Suppressor macrophage treated with lipopolysaccharide for 1 hour (primary cell): Measurements from ENCODE around the gene EXD3.
A peak's percentile ranks its signal among the peaks of the same experiment; 100 is the strongest.
"Not testable (repeated sequence)": the region's sequence is repeated elsewhere in the genome, so short reads cannot be mapped to it uniquely, and the experiment has no call there.

ENCODE experiments used
- DNase-seq, 3 donors: peaks; one replicate each; pipeline ENCODE4 v3.0.0-alpha.2; 2020 to 2022

The EXD3 gene, protein sequence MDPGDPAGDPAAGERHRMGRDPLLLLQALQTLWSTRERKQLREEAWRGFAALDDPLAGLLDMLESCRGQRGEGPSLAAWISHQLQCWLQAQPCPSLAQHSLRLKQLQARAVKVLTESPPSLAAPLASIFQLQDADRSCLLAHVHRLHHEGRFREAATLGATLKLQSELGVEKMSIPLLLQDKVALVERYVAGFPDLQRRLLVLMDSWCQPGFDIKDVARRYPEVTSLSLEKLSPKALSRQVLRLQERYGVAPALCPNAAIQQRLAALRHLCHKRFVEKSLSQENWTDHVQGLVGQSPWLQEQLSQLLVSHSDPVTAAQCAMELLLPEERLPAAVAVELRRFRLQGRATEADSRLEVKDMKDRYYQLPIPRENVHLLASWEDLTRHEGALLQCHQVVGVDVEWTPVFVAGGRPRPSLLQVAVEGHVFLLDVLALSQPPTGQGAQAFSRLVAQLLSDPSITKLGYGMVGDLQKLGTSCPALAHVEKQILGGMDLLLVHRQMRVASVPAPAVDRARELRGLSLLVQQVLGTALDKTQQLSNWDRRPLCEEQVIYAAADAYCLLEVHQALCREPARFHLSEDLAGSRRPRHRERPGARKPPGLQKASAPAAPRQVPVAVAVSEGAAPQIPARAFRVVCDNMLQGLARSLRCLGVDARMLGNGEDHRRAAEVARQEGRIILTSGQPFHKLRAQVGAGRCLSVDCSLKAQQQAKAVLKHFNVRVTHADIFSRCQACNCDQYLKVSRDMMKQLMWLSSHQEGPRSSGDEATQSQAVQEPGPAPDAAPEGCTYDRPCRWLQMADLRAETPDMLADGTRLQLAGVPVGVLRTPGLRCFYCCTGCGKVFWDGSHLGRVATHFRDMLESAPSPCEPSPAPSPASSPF

DNA sequence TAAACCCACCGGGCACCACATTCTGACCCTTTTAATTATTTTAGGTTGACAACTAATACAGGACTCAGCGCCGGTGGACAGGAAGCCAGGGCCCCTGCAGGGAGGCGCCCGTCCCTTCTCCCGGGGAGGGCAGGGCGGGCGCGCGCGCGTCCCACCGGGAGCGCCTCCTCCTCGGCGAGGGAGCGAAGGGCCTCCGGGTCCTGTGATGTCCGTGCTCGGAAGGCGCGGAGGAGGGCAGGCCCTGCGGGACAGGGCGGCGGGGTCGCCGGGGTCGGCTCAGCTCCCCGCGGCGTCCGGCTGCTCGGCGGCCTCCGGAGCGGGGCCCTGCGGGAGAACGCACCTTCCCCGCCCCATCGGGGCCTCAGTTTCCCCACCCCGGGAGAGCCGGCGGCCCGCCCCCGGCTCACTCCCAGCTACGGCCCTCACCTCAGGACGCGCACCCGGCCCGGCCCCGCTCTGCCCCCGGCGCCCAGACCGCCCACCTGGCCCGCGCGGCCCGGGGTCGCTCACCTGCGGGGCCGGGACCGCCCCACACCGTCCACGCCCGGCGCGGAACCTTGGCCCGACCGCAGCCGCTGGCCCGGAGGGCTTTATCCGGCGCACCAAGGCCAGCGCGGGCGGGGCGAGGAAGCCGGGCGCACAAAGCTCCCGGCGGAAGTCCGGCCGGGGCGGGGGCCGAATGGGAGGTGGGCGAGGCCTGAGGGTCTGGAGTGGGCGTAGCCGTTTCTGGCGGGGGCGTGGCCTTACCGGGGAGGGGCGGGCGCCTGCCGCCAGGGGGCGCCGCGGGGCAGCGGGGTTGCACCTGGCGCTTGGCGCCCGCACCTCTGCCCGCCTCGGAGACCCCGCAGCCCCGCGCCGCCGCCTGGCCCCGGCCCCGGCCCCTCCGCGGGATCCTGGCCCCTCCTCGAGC is at the start of gene EXD3, which contains the start of gene NOXA1:
TSS of gene EXD3 (minus strand) at position 559 of the 910 bp plus-strand sequence. CDS start 27,805 bp downstream, outside the sequence.
TSS of gene NOXA1 (plus strand) at position 790 of the 910 bp plus-strand sequence. CDS start 137 bp downstream, outside the sequence.
- DNase-seq = peak; percentile 96 to 100 (median 99)

DNA sequence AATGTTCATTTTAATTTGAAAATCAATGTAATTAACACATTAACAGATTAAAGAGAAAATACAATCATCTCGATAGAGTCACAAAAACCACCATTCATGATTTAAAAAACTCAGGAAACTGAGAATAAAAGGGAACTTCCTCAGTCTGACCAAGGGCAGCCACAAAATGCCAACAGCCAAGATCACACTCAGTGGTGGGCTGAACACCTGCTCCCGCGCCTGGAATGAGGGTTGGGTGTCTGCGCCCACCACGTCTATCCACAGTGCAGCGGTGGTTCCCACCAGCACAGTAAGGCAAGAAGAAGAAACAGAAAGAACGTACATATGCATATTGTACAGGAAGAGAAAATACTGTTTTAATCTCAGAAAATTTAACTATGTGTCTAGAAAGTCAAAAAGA is 47.8 kb upstream of the EXD3 start:
- no peak for DNase-seq

DNA sequence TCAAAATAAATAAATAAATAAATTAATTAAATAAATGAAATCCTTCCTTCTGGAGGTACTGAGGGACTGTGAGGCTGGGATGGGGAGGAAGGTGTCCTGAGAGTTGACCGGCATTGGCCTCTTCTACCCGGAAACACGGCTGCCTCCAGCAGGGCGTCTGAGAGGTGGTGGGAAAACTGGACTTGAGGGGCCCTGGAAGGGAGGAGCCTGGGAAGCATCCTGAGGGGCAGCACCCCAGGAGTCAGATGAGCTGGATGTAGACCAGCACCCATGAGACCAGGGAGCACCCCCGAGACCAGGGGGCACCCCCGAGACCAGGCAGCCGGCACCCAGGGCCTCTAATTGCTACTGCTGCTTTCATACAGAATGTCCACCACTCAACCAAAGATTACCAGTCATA is 44.9 kb upstream of the EXD3 start:
- DNase-seq = no peak

DNA sequence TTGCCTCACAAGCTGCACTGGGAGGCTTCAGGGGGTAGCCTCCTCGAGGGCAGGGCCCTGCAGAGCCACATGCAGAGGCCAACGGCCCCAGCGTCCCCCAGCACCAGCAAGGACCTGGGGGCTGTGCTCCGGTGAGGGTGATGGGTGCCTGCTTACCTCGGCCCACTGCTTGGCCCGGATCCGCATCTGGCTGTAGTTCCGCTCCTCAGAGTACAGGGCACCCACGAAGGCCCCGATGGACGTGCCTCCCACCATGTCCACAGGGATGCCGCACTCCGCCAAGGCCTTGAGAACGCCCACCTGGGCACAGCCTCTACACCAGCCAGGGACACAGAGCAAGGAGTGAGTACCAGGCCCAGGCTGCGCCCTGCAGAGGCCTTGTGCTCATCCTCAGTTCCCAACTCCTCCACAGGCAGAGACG is 44.2 kb upstream of the EXD3 start:
- no peak for DNase-seq

DNA sequence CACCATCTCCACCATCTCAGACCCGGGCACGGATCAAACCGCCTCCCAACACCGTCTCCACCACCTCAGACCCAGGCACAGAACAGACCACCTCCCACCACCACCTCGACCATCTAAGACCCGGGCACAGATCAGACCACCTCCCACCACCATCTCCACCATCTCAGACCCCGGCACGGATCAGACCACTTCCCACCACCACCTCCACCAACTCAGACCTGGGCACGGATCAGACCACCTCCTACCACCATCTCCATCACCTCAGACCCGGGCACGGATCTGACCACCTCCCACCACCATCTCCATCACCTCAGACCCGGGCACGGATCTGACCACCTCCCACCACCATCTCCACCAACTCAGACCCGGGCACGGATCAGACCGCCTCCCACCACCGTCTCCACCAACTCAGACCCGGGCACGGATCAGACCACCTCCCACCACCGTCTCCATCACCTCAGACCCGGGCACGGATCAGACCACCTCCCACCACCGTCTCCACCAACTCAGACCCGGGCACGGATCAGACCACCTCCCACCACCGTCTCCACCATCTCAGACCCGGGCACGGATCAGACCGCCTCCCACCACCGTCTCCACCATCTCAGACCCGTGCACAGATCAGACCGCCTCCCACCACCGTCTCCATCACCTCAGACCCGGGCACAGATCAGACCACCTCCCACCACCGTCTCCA is 43.6 kb upstream of the EXD3 start:
- not testable (repeated sequence) for DNase-seq

DNA sequence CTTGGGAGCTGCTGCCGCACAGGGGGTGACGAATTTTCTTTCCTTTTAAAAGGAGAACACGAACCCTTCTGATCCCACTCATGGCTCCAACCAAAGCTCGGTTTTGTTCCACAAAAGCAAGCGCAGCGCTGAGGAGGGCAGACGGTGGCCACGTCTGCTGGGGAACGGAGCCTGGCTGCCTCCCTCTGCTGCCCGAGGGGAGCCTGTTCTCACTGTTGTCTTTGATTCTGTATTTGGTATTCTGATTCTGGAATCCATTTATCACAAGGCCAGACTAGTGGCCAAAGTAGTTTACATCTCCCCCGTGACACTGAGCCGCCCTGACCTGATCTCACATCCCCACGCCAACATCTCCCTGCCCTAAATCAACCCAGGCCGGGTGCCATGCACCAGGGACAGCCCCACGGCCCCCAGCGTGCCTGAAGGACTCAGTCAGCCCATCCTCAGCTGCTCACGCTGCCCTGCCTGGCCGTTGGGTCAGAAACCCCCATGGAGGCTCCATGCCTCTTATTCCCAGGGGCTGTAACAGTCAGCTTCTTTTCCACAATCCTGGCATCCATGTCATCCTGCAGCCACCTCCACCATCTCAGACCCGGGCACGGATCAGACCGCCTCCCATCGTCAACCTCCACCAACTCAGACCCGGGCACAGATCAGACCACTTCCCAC is 42.9 kb upstream of the EXD3 start:
- no peak for DNase-seq

DNA sequence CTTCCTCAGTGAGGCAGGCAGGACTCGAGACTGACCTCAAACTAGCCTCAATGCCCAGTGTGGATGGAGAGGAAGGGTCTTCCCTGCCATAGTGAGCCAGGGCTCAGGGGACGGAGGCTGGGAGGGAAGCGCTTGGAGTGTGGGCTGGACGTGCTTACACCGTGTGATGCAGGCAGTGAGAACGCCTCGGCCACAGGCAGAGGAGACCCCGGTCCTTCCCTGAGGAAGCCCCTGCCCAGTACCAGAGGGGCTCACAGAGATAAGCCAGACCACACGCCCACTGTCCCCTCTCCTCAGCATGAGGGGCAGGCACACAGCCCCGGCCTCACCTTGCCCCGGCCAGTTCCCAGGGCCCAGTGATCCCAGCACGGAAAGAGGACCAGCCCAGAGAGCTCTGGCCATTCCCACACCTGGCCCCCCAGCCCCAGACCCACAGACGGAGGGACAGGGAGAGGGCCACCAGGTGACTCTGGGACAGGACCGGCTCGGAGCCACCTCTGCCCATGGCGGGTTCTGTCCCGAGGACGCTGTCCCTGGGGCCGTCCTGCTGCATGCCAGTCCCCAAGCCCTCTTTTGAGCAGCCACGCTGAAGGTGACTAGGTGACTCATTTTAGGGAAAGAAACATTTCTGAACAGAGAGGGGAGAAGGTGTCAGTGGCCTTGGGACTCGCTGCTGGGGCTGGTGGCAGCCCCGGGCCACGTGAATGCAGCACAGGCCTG is 42.2 kb upstream of the EXD3 start:
- no peak for DNase-seq

DNA sequence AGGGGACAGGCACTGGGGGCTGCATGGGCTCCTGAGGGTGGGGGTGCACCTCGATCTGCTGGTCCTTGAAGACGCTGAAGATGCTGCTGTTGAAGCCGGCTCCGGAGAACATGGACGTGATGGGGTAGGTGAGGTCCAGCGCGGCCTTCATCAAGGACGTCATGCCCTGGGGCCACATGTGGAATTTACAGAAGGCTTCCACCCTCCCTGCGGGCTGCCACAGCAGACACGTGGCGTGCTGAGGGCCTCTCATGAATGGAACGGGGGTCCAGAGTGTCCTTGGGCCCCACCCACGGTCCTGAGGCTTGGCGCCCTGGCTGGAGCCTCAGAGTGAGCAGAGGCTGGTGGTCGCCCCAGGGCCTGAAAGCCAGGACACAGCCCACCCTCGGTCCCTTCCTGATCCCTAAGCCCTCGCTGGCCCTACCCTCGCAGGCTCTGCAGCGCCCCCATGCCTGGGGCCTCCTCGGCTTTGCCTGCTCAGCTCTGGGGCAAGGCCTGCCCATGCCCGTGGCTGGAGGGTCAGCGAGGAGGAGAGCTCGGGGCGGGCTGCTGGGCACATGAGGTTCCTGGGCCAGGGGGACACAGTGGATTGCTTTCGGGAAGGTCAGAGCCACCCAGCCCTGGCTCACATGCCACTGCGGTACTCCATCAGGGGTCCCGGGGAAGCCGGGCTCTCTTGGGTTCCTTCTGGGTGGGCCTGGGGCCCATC is 41.5 kb upstream of the EXD3 start:
- no peak for DNase-seq

DNA sequence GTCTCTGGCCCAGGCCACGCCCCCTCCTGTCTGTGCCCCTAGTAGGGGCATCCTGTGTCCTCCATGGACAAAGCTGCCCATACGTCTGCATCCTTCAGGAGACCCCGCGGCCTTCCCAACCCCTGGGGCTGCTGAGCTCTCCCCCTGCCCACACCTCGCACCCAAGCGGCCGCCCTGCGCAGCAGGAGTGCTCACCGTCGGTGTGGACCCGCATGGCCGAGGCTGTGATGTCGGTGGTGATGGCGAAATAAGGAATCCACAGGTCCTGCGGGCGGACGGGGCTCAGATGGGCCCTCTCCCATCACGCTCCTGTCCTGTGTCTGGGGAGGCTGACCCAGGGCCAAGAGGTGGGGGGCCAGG is 40.9 kb upstream of the EXD3 start:
- DNase-seq = no peak

DNA sequence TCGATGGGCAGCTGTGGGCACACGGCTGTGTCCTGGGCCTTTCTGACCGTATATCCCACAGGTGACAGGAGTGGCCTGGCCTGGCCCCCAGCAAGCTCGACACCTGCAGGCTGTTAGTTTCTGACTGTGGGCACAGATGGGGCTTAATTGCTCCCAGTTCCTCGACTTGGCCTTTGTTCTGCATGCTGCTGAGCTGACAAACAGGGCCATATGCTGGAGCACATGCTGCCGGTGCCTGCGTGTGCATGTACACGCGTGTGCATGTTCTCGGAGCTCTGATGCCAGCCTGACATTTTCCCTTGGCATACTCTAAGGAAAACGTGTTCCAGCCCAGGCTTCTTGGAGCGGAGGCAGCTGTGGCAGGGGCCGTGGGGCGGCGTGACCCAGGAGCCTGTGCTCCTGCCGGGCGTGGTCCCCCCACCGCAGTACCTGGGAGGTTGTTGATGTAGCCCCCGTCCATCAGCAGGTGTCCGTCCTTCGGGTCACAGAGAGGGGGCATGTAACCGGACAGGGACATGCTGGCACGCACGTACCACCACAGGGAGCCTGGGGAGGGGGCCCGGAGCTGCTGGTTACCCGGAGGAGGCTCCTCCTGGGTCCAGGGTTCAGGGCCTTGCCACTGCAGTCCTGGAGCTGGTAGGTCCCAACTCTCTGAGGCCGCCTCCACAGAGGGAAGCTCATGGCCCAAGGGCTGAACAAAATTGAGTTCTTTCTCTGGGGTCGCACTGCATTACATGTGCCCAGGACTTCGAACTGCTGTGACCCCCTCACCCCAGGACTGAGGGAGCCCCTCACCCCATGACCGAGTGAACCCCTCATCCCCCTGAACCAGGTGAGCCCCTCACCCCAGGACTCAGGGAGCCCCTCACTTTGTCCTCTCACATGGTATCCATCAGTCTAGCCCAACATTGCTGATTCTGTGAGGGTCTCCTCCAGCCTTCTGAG is 40.3 kb upstream of the EXD3 start:
- no peak for DNase-seq

DNA sequence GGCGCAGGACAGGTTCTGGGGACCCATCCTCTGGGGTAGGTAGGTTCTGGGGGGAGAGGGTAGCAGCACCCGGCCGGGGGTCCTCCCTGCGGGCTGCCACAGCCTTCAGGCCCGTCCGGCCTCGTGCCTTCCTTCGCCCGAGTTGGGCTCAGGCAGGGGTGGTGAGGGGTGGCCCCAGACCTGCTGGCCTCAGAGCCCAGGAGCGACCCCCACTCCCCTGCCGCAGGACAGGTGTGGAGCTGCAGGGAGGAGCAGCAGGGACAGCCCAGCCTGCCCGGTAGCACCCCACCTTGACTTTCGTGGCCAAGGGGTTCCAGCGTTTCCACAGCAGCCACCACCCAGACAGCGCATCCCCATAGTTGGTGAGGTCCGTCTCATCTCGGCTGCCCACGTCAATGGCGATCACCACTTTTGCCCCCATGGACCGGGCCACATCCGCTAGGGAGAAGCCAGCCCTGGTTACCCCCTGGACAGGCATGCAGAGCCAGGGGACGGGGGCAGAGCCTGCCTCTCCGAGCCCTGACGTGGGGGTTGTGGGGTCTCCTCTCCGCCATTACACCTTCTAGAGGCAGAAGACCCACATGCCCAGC is 39.5 kb upstream of the EXD3 start:
- no peak for DNase-seq

DNA sequence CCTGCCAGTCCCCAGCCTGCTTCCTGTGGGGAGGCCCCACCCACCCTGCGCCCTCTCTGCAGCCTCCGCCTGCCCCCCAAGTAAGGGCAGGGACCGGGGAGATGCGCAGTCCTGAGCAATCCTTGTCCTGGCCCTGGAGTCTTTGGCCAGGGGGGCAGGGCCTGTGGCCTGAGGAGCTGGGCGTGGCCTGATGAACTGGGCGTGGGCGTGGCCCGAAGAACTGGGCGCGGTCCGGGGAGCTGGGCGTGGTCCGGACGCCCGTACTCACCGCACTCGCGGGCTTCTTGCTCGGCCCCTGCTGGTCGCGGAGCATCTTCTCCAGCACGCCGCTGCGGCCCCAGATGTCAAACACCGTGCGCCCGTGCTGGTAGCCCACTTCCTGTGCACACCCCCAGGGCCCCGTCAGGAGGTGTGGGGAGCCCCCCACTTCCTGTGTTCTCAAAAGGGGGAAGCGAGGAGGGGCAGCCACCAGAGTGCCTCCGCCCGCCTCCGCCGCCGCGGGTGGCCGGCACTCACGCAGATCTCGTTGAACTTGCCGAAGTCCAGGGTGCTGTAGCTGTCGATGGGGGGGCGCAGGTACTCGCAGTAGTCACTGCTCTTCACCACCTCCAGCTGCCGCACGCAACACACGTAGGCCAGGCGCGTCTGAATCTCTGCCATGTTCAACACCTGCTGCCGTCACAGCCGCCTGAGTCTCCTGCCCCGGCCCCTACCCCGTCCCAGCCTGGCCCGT is 38.9 kb upstream of the EXD3 start:
- peak; percentile 93 to 97 (median 96) for DNase-seq

DNA sequence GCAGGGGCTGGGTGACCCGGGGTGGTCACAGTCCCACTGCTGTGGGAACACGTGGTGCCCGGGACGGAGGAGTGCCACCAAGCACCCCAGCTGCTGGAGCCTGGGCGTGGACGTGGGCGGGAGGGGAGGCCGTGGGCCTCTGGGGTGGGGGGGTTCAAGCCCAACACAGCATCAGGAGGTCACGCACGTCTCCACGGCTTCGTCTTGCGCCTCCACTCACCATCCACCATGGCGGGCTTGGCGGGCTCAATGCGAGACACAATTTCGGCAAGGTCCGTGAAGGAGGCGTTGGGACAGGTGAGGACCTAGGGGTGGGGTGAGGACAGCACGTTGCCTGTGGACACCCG is 38.3 kb upstream of the EXD3 start:
- DNase-seq = no peak

DNA sequence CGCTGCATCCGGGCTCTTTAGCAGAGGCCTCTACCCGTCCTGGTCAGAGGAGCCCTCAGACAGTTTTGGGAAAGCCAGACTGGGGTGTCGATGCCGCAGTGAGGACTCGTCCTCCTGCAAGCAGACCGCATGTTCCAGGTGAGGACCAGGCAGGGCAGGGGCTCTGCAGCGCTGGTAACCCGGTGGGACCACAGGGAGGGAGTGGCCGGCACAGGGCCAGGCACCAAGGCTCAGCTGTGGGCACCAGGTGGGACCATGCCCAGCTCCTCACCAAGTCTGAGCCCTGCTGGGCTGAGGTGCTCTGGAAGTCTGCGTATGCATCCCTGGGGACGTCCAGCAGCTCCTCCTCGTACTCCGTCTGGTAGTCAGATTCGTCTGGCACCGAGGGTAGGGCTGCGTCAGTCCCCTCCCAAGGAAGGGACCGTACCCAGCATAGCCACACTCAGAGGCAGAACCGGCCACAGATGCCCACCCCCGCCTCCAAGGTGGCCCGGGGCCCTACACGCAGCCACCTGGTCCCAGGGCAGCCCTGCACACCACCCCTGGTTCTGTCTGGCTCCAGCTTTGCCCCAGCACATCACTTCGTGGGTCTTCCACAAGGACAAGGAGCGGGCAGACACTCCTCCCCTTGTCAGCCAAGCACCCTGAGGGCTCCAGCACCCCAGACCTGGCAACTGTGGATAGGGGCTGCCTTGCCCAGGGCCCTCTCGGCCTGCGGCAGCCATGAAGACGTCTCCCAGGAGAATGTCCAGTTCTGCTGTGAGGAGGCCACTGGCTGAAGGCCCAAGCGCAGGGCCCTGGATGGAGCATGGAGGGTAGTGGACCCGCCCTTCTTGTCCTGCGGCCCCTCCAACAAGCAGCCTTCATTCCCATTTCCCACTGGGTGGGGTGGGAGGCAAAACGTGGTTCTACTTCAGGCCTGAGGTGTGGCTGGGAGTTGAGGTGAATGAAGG is 37.7 kb upstream of the EXD3 start:
- no peak for DNase-seq

DNA sequence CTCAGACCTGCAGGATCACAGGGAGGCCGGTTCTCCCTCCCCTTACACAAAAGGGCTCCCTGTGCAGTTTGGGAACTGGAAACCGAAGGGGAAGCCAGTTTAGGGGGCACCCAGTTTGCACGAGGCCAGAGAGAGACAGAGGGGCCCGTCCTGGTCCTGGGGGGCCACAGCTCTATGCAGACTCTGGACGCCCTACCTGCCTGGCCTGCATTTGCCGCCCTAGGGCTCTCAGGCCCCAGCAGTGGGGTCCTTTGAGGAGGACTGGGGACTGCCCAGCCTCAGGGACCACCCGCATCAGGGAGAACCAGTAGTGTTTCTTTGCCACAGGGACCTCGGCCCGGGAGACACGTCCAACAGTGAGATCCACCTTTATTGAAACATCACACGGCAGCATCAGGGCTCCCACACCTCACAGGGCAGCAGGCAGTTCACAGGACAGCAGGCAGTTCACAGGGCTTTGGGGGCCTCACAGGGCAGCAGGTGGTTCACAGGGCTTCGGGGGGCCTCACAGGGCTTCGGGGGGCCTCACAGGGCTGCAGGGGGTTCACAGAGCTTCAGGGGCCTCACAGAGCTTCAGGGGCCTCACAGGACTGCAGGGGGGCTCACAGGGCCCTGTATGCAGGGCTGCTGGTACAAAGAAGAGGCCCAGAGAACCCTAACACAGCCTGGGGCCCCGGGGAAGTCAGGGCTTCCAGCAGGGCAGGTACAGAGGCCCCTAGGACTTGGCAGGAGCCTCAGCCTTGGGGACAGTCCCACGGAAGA is 36.8 kb upstream of the EXD3 start:
- no peak for DNase-seq

DNA sequence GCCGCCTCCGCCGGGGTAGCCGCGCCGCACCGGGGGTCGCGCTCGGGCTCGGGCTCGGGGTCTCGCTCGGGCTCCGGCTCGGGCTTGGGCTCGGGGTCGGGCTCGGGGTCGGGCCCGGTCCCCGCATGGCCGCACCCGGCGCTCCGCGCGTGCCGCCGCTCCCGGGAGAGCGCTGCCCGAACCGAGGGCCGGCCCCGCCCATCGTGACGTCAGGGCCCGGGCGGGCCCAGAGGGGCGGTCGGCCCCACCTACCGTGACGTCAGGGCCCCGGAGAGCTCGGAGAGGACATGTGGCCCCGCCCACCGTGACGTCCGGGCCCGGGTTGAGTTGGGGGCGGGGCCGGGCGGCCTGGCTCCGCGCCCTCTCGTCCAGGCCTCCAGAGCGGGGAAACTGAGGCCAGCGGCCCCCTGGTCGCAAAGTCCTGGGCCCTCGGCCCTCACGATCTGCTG is 36.2 kb upstream of the EXD3 start, which contains the start of gene NSMF:
TSS of gene NSMF (minus strand) at position 183 of the 449 bp plus-strand sequence. CDS start 232 bp downstream, outside the sequence.
- peak; percentile 96 to 100 (median 99) for DNase-seq
